A549 (cell line): ENCODE results near the gene RADIL. TPM values are rescaled to one million over a fixed set of nuclear protein-coding genes. Genes with fewer than 3 reads are reported as not detected.

Experiments used
- ATAC-seq, 2 experiments: fragments of 200-7000 bp in 1 of 2; fragments of >200 bp in 1 of 2; cut with Nextera tagmentation in 1 of 2; cut with Tn5 transposase in 1 of 2; 3 replicates each; pipeline versions ENCODE4 v1.8.0 to v1.9.1; 2018 to 2020; ENCODE audit warnings: mild to moderate bottlenecking in 1 of 2, moderate library complexity in 1 of 2
- CTCF ChIA-PET: fragments of 300-600 bp; sonication (Branson Sonifier 250); formaldehyde crosslinking; extraction: SDS; loops from one replicate; lab custom pipeline; 2021; ENCODE audit warnings: antibody characterized with exemption, inconsistent platforms; lab: Yijun Ruan, JAX
- POLR2A ChIA-PET: fragments of 350-600 bp; formaldehyde crosslinking; extraction: SDS; loops from one replicate; lab custom pipeline; 2021; ENCODE audit warnings: antibody characterized with exemption, inconsistent platforms; lab: Yijun Ruan, JAX
- DNase-seq, 2 experiments: peaks; one replicate each; pipeline versions ENCODE4 v3.0.0 to v3.0.0-alpha.2; 2011 to 2016; ENCODE audit warnings: low read depth in 1 of 2, low spot score in 1 of 2
- FAIRE-seq: peaks from 2 replicates; lab custom pipeline; 2011; peaks lifted over from hg19 to GRCh38; lab: Jason Lieb, UNC
- H3K27ac ChIP-seq, 2 experiments: fragments of >200 bp; sonication (Bioruptor Twin); formaldehyde crosslinking; 3 replicates each; pipeline ENCODE4 v1.5.1; 2016 to 2017
- H3K4me1 ChIP-seq: fragments of >200 bp; sonication (Bioruptor Twin); formaldehyde crosslinking; 3 replicates; pipeline ENCODE4 v1.6.1; 2016
- H3K4me2 ChIP-seq: fragments of >200 bp; sonication (Bioruptor Twin); formaldehyde crosslinking; 3 replicates; pipeline ENCODE4 v1.6.1; 2016
- H3K4me3 ChIP-seq: fragments of >200 bp; sonication (Bioruptor Twin); formaldehyde crosslinking; 3 replicates; pipeline ENCODE4 v1.5.1; 2016
- H3K9me3 ChIP-seq: fragments of >200 bp; sonication (Bioruptor Twin); formaldehyde crosslinking; 3 replicates; pipeline ENCODE4 v1.6.1; 2016
- CBX2 ChIP-seq: fragments of 200-600 bp; sonication (generic); IDR thresholded peaks from 2 replicates; pipeline ENCODE4 v1.6.1; 2016; ENCODE audit warnings: low read depth, mild to moderate bottlenecking, borderline replicate concordance
- EHMT2 ChIP-seq: fragments of 200-600 bp; sonication (generic); IDR thresholded peaks from 2 replicates; pipeline ENCODE4 v1.6.1; 2016; ENCODE audit warnings: antibody characterized with exemption, low read depth, mild to moderate bottlenecking, moderate library complexity
- EP300 ChIP-seq, 2 experiments: fragments of >200 bp; sonication (Bioruptor Twin); formaldehyde crosslinking; IDR thresholded peaks; 2 replicates in 1 of 2; 3 replicates in 1 of 2; pipeline ENCODE4 v1.6.1; 2016 to 2017
- FOSB ChIP-seq: fragments of 250-450 bp; sonication (Bioruptor Pico); IDR thresholded peaks from 2 replicates; pipeline ENCODE4 v1.5.0; 2020; ENCODE audit warnings: mild to moderate bottlenecking, moderate library complexity
- FOXS1 ChIP-seq: fragments of 250-450 bp; sonication (Bioruptor Pico); IDR thresholded peaks from 2 replicates; pipeline ENCODE4 v1.5.0; 2020; ENCODE audit warnings: mild to moderate bottlenecking, moderate library complexity
- GATA3 ChIP-seq: IDR thresholded peaks from 2 replicates; pipeline ENCODE4 v1.6.1; 2012; ENCODE audit warnings: borderline replicate concordance
- HES2 ChIP-seq: fragments of >200 bp; sonication (Bioruptor Twin); formaldehyde crosslinking; IDR thresholded peaks from 2 replicates; pipeline ENCODE4 v1.6.1; 2016
- HEYL ChIP-seq: fragments of 250-450 bp; sonication (Bioruptor Pico); IDR thresholded peaks from 2 replicates; pipeline ENCODE4 v1.8.0; 2021; ENCODE audit warnings: mild to moderate bottlenecking, moderate library complexity
- HMGXB4 ChIP-seq: fragments of 250-450 bp; sonication (Bioruptor Pico); IDR thresholded peaks from 2 replicates; pipeline ENCODE4 v1.5.0; 2021; ENCODE audit warnings: mild to moderate bottlenecking, moderate library complexity, borderline replicate concordance
- HOXB13 ChIP-seq: fragments of 250-450 bp; sonication (Bioruptor Pico); IDR thresholded peaks from 2 replicates; pipeline ENCODE4 v1.5.0; 2020; ENCODE audit warnings: low read depth, mild to moderate bottlenecking, moderate library complexity
- KDM1A ChIP-seq: fragments of 200-600 bp; sonication (generic); IDR thresholded peaks from 2 replicates; pipeline ENCODE4 v1.6.1; 2016; ENCODE audit warnings: low read depth, mild to moderate bottlenecking
- KDM5A ChIP-seq: fragments of 200-600 bp; sonication (generic); IDR thresholded peaks from 2 replicates; pipeline ENCODE4 v1.6.1; 2016; ENCODE audit warnings: antibody characterized with exemption, mild to moderate bottlenecking
- MAX ChIP-seq: IDR thresholded peaks from 2 replicates; pipeline ENCODE4 v1.6.1; 2012
- MAZ ChIP-seq: fragments of 150-350 bp; IDR thresholded peaks from 2 replicates; pipeline ENCODE4 v1.6.1; 2014; ENCODE audit warnings: antibody characterized with exemption, low read depth, low read length, borderline replicate concordance
- NFE2L2 ChIP-seq: fragments of 150-350 bp; conservative IDR thresholded peaks from 2 replicates; pipeline ENCODE4 v1.6.1; 2014; ENCODE audit warnings: low read length
- NPAS2 ChIP-seq: fragments of 250-450 bp; sonication (Bioruptor Pico); IDR thresholded peaks from 2 replicates; pipeline ENCODE4 v1.8.0; 2022; ENCODE audit warnings: mild to moderate bottlenecking, moderate library complexity, borderline replicate concordance
- PBX3 ChIP-seq: IDR thresholded peaks from 2 replicates; pipeline ENCODE4 v1.6.1; 2012
- RCOR1 ChIP-seq: fragments of 150-350 bp; IDR thresholded peaks from 2 replicates; pipeline ENCODE4 v1.6.1; 2014; ENCODE audit warnings: antibody characterized with exemption, low read length, low read depth
- RNF2 ChIP-seq: fragments of 200-600 bp; sonication (generic); IDR thresholded peaks from 2 replicates; pipeline ENCODE4 v1.6.1; 2016; ENCODE audit warnings: low read depth, mild to moderate bottlenecking, antibody characterized with exemption, moderate library complexity, borderline replicate concordance
- SMC3 ChIP-seq: fragments of >200 bp; sonication (Bioruptor Twin); formaldehyde crosslinking; IDR thresholded peaks from 3 replicates; pipeline ENCODE4 v1.6.1; 2018; ENCODE audit warnings: inconsistent platforms
- ZFP36 ChIP-seq: fragments of 450-650 bp; IDR thresholded peaks from 2 replicates; pipeline ENCODE4 v1.6.1; 2014; ENCODE audit warnings: borderline replicate concordance; ENCODE audit not compliant: partially characterized antibody
- ZNF302 ChIP-seq: fragments of 250-450 bp; sonication (Bioruptor Pico); IDR thresholded peaks from 2 replicates; pipeline ENCODE4 v1.9.0; 2021; ENCODE audit warnings: inconsistent platforms, mild to moderate bottlenecking, moderate library complexity
- WGBS: methylation state at CpG from one replicate; pipeline ENCODE4 v1.1.6; 2017; ENCODE audit errors: missing lambda C conversion rate; 5-methylcytosine and 5-hydroxymethylcytosine counted together
- polyA plus RNA-seq, 4 experiments: library from polyadenylated mRNA; depleted of rRNA in 3 of 4; stranded (reverse); fragments of >200 nt; fragmentation: RNase III in 1 of 4; extraction: RNeasy Plus Mini Kit Qiagen cat#74134 plus additional on column Dnase treatment in 1 of 4; gene quantifications; 2 replicates in 3 of 4; 3 replicates in 1 of 4; pipeline ENCODE4 v1.2.3, GENCODE V29; 2011 to 2017
- TF ChIP-seq, protein P1 (sequence below): fragments of >200 bp; sonication (Bioruptor Twin); formaldehyde crosslinking; IDR thresholded peaks from 3 replicates; pipeline ENCODE4 v1.6.1; 2016

The RADIL gene
- polyA plus RNA-seq, 2 of the 4 experiments (the other 2 are of a cell fraction): 1.0 to 1.1 TPM

- Histone ChIP-seq H3K4me3 (no peak overlapping the region), H3K9me3 (no peaks in the 10 kb centered on the region), H3K4me2 (no peak overlapping the region), H3K27ac (no peak overlapping the region), H3K4me1 (no peaks in the 10 kb centered on the region)
- ChIA-PET CTCF (interaction anchor here (1.2 to 2.8 kb wide), 3 partner anchors 13 to 98 kb away, joined by 3 to 12 read pairs (median 9); partner anchors contain the start of gene RADIL), POLR2A (interaction anchor here (1.4 kb wide), 1 partner anchor 10 kb away, joined by 4 read pairs; the partner anchor contains the start of gene AP5Z1)
- FAIRE-seq: no peak
- no peak for ATAC-seq
- WGBS: 96% methylated on average over 17 of the region's 20 CpGs
- TF ChIP-seq EHMT2 (no peak), ZFP36 (no peak)
- DNase-seq: no peak
These were observed 98.1 kb downstream of the RADIL start for GRCh38 chr7:4785371-4785770.

- no peak for FAIRE-seq
These were observed 98.7 kb downstream of the RADIL start for GRCh38 chr7:4784799-4785198.

GRCh38 chr7:4783762-4784351 lies 99.7 kb downstream of the RADIL start:
- CTCF ChIA-PET: interaction anchor here (0.9 to 2.8 kb wide), 4 partner anchors 15 to 386 kb away, joined by 3 to 12 read pairs (median 6); partner anchors contain the start of gene RADIL
- ATAC-seq (no peak), DNase-seq (no peak), FAIRE-seq (no peak)
- POLR2A ChIA-PET: no interaction called here
- Histone ChIP-seq H3K4me3 (no peak overlapping the region), H3K4me2 (no peak overlapping the region), H3K27ac (no peak overlapping the region), H3K4me1 (no peaks in the 10 kb centered on the region), H3K9me3 (no peaks in the 10 kb centered on the region)
- TF ChIP-seq GATA3 (no peak), SMC3 (no peak), CBX2 (no peak), RCOR1 (no peak), PBX3 (no peak)
- TF ChIP-seq, protein P1, sequence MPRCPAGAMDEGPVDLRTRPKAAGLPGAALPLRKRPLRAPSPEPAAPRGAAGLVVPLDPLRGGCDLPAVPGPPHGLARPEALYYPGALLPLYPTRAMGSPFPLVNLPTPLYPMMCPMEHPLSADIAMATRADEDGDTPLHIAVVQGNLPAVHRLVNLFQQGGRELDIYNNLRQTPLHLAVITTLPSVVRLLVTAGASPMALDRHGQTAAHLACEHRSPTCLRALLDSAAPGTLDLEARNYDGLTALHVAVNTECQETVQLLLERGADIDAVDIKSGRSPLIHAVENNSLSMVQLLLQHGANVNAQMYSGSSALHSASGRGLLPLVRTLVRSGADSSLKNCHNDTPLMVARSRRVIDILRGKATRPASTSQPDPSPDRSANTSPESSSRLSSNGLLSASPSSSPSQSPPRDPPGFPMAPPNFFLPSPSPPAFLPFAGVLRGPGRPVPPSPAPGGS: no peak
- 92% methylated on average over 27 of the region's 40 CpGs for WGBS

More at GRCh38 chr7:4784799-4785198, 98.7 kb downstream of the RADIL start:
- no peak overlapping the region for H3K4me2 ChIP-seq
- no peak for DNase-seq
- 88% methylated on average over 13 of the region's 19 CpGs for WGBS
- no peaks in the 10 kb centered on the region for H3K9me3 ChIP-seq
- H3K27ac ChIP-seq: no peak overlapping the region
- H3K4me1 ChIP-seq: no peaks in the 10 kb centered on the region
- H3K4me3 ChIP-seq: no peak overlapping the region
- no peak for ATAC-seq
- TF ChIP-seq RNF2: no peak
- TF ChIP-seq MAZ: no peak
- no peak for TF ChIP-seq HOXB13 (CRISPR knock-in tag)
- no peak for TF ChIP-seq MAX
- TF ChIP-seq NFE2L2: no peak
- no peak for TF ChIP-seq HEYL (CRISPR knock-in tag)
- TF ChIP-seq HES2: no peak
- TF ChIP-seq EP300 (IDR thresholded peaks at IDR 0.05): no peak
- TF ChIP-seq KDM1A: no peak
- no peak for TF ChIP-seq HMGXB4 (CRISPR knock-in tag)
- TF ChIP-seq ZNF302: no peak
- no peak for TF ChIP-seq FOSB
- TF ChIP-seq KDM5A: no peak
- TF ChIP-seq GATA3: no peak
- TF ChIP-seq PBX3: no peak
- no peak for TF ChIP-seq FOXS1 (CRISPR knock-in tag)
- no peak for TF ChIP-seq NPAS2 (CRISPR knock-in tag)
- CTCF ChIA-PET: interaction anchor here (1.9 to 2.8 kb wide), 2 partner anchors 14 to 98 kb away, joined by 9 to 12 read pairs; partner anchors contain the start of gene RADIL
- POLR2A ChIA-PET: interaction anchor here (1.4 kb wide), 1 partner anchor 9 kb away, joined by 4 read pairs; the partner anchor contains the start of gene AP5Z1
